ENCODE data around the gene PTX4.

The PTX4 gene

GRCh38 chr16:1528921-1529537 is 40.3 kb upstream of the PTX4 start:
- no peak for TF ChIP-seq GATA3 (IDR thresholded peaks at IDR 0.05; ENCODE audit: low read depth, low read length)
- no peak for TF ChIP-seq GATA2 (IDR thresholded peaks at IDR 0.05; ENCODE audit: low read depth, low read length)

- TF ChIP-seq GATA3 (IDR thresholded peaks at IDR 0.05; ENCODE audit: low read depth, low read length) (no peak), GATA2 (IDR thresholded peaks at IDR 0.05; ENCODE audit: low read depth, low read length) (no peak)
These were observed 39.4 kb upstream of the PTX4 start for GRCh38 chr16:1527836-1528811.

GRCh38 chr16:1526608-1527555 is 38.1 kb upstream of the PTX4 start:
- TF ChIP-seq GATA2 (IDR thresholded peaks at IDR 0.05; ENCODE audit: low read depth, low read length) (no peak), GATA3 (IDR thresholded peaks at IDR 0.05; ENCODE audit: low read depth, low read length) (no peak)

GRCh38 chr16:1525871-1526607 is 37.3 kb upstream of the PTX4 start:
- TF ChIP-seq GATA2 (IDR thresholded peaks at IDR 0.05; ENCODE audit: low read depth, low read length) (no peak), GATA3 (IDR thresholded peaks at IDR 0.05; ENCODE audit: low read depth, low read length) (no peak)

- TF ChIP-seq GATA2 (IDR thresholded peaks at IDR 0.05; ENCODE audit: low read depth, low read length) (no peak), GATA3 (IDR thresholded peaks at IDR 0.05; ENCODE audit: low read depth, low read length) (no peak)
These were observed 35.6 kb upstream of the PTX4 start for GRCh38 chr16:1524366-1524765.

GRCh38 chr16:1523581-1524245 is 35.0 kb upstream of the PTX4 start:
- TF ChIP-seq GATA3 (IDR thresholded peaks at IDR 0.05; ENCODE audit: low read depth, low read length) (no peak), GATA2 (IDR thresholded peaks at IDR 0.05; ENCODE audit: low read depth, low read length) (no peak)

GRCh38 chr16:1520461-1520860 is 31.7 kb upstream of the PTX4 start:
- no peak for TF ChIP-seq GATA2 (IDR thresholded peaks at IDR 0.05; ENCODE audit: low read depth, low read length)

GRCh38 chr16:1519831-1520230 is 31.1 kb upstream of the PTX4 start:
- TF ChIP-seq GATA3 (IDR thresholded peaks at IDR 0.05; ENCODE audit: low read depth, low read length): no peak
- TF ChIP-seq GATA2 (IDR thresholded peaks at IDR 0.05; ENCODE audit: low read depth, low read length): no peak

- TF ChIP-seq GATA3 (IDR thresholded peaks at IDR 0.05; ENCODE audit: low read depth, low read length) (no peak), GATA2 (IDR thresholded peaks at IDR 0.05; ENCODE audit: low read depth, low read length) (no peak)
These were observed 29.9 kb upstream of the PTX4 start for GRCh38 chr16:1518626-1519135.

GRCh38 chr16:1514507-1514906 is 25.8 kb upstream of the PTX4 start:
- no peak for TF ChIP-seq GATA3 (IDR thresholded peaks at IDR 0.05; ENCODE audit: low read depth, low read length)
- no peak for TF ChIP-seq GATA2 (IDR thresholded peaks at IDR 0.05; ENCODE audit: low read depth, low read length)

- no peak for TF ChIP-seq GATA3 (IDR thresholded peaks at IDR 0.05; ENCODE audit: low read depth, low read length)
- TF ChIP-seq GATA2 (IDR thresholded peaks at IDR 0.05; ENCODE audit: low read depth, low read length): no peak
These were observed 24.0 kb upstream of the PTX4 start for GRCh38 chr16:1512774-1513173.

- TF ChIP-seq GATA3 (IDR thresholded peaks at IDR 0.05; ENCODE audit: low read depth, low read length) (no peak), GATA2 (IDR thresholded peaks at IDR 0.05; ENCODE audit: low read depth, low read length) (no peak)
These were observed 23.2 kb upstream of the PTX4 start for GRCh38 chr16:1511662-1512569.
